Activated T-helper 2 cell treated with anti-CD3 and anti-CD28 coated beads, Interferon-gamma antibody, Interleukin-2, Interleukin-4, amounts not matched to agents 10 μg/mL and 5 μg/mL and 100 μg/mL, durations not matched to agents 14 hours and 24 hours and 36 hours (primary cell): ENCODE data around the gene THRB. TPM values are rescaled to one million over a fixed set of nuclear protein-coding genes. Genes with fewer than 3 reads are reported as not detected.

Experiments used
- DNase-seq: peaks from one replicate; pipeline ENCODE4 v3.0.0; 2021; ENCODE audit warnings: low spot score
- H3K27ac Mint-ChIP-seq: one replicate; pipeline ENCODE4 v1.8.0; 2021; ENCODE audit warnings: mixed read lengths
- H3K27me3 Mint-ChIP-seq: one replicate; pipeline ENCODE4 v1.8.0; 2021; ENCODE audit warnings: low read depth, mixed read lengths
- H3K36me3 Mint-ChIP-seq: one replicate; pipeline ENCODE4 v1.8.0; 2021; ENCODE audit warnings: low read depth, mixed read lengths
- H3K4me1 Mint-ChIP-seq: one replicate; pipeline ENCODE4 v1.8.0; 2021; ENCODE audit warnings: low read depth, mixed read lengths
- H3K4me3 Mint-ChIP-seq: one replicate; pipeline ENCODE4 v1.8.0; 2021; ENCODE audit warnings: low read depth, mild to moderate bottlenecking, moderate library complexity, mixed read lengths
- H3K9me3 Mint-ChIP-seq: one replicate; pipeline ENCODE4 v1.8.0; 2021; ENCODE audit warnings: mixed read lengths
- intact Hi-C: fragments of 100-400 bp; cut with micrococcal nuclease; formaldehyde crosslinking; loops from one replicate; pipeline ENCODE4 v1.15.1; 2023
- total RNA-seq: library from RNA; stranded (reverse); gene quantifications from 2 replicates; pipeline ENCODE4 v1.2.3, GENCODE V29; 2022

The THRB gene
- total RNA-seq, 1 donor from 2014 or later = not detected

DNA sequence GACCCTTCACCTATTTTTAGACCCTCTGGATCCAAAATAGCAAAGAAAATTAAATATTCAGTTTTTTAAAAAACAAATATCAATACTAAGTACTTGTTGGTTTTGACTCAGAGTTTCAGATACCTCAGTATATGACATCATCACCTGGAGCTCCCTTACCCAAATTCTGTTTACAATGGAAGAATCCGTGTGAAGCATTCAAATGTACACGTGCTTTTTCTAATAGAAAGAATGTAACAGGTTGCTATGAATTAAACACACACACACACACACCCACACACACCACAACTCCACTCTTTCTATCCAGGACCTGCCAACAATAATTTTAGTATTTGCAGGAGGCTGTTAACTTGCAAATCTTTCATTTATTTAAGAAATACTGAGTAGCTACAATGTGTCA lies 221.8 kb downstream of the THRB start:
- Mint-ChIP-seq H3K36me3 (no peaks in the 10 kb centered on the region), H3K27ac (no peak overlapping the region), H3K4me1 (no peaks in the 10 kb centered on the region), H3K9me3 (no peaks in the 10 kb centered on the region), H3K27me3 (no peaks in the 10 kb centered on the region), H3K4me3 (no peak overlapping the region)
- no peak for DNase-seq
- intact Hi-C loops = no loop called here

DNA sequence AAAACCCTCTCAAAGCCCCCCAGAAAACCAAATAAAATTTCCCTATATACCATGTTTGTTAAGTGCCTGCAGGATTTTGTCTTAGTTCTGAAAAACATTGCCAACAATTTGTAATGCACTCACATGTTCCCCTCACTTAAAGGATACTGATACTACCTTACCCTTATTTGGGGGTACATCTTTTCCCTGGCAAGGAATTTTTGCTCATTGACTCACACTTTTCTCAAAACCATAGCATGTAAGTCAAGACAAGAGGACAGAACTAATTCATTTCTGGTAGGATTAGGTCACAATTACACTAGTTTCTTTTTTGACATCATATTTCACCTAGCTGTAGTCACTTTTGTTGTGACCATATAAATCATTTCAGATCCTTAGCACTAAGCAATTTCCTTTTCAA lies 222.2 kb downstream of the THRB start:
- intact Hi-C loops = no loop called here
- DNase-seq = no peak
- no peaks in the 10 kb centered on the region for H3K4me1 Mint-ChIP-seq
- H3K36me3 Mint-ChIP-seq = no peaks in the 10 kb centered on the region
- H3K27me3 Mint-ChIP-seq = peaks cover 1% of the 10 kb centered on the region
- no peak overlapping the region for H3K27ac Mint-ChIP-seq
- H3K9me3 Mint-ChIP-seq = no peaks in the 10 kb centered on the region
- no peak overlapping the region for H3K4me3 Mint-ChIP-seq

DNA sequence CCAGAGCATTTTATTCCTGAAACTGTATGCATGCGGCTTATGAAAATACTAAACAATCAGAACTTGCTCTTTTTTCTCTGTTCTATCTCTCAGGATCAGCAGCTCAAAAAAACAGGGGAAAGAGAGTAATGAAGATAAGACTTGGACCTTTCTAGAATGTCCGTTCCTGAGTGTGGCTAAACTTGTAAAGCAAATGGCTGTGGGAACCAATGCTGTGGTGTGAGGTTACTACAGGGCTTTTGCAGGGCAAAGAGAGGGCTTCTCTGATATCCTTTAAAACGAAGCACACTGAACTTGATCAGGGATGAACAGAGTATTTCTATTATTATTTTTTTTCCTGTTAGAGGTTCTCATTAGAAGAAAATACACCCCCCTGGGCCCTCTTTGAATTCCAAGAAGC lies 223.4 kb downstream of the THRB start:
- peaks cover 6% of the 10 kb centered on the region for H3K27me3 Mint-ChIP-seq
- no peaks in the 10 kb centered on the region for H3K9me3 Mint-ChIP-seq

GRCh38 chr3:24270744-24271143 lies 223.9 kb downstream of the THRB start:
- DNase-seq = no peak
- Mint-ChIP-seq H3K9me3 (no peaks in the 10 kb centered on the region), H3K4me1 (no peaks in the 10 kb centered on the region), H3K36me3 (no peaks in the 10 kb centered on the region), H3K4me3 (no peak overlapping the region), H3K27ac (no peak overlapping the region), H3K27me3 (peaks cover 7% of the 10 kb centered on the region)
- intact Hi-C loops = no loop called here

More for the DNA sequence above, 223.4 kb downstream of the THRB start:
- no peak for DNase-seq
- no peaks in the 10 kb centered on the region for H3K36me3 Mint-ChIP-seq
- no peaks in the 10 kb centered on the region for H3K4me1 Mint-ChIP-seq
- H3K27ac Mint-ChIP-seq = no peak overlapping the region
- intact Hi-C loops = no loop called here
- no peak overlapping the region for H3K4me3 Mint-ChIP-seq

- no peaks in the 10 kb centered on the region for H3K9me3 Mint-ChIP-seq
- DNase-seq = no peak
- no peaks in the 10 kb centered on the region for H3K4me1 Mint-ChIP-seq
- no peaks in the 10 kb centered on the region for H3K36me3 Mint-ChIP-seq
- H3K27ac Mint-ChIP-seq = no peak overlapping the region
- intact Hi-C loops = no loop called here
- H3K27me3 Mint-ChIP-seq = peaks cover 7% of the 10 kb centered on the region
- no peak overlapping the region for H3K4me3 Mint-ChIP-seq
Observed at GRCh38 chr3:24270204-24270691, 224.4 kb downstream of the THRB start.

GRCh38 chr3:24264748-24265158 lies 229.9 kb downstream of the THRB start:
- no peak for DNase-seq
- no peak overlapping the region for H3K4me3 Mint-ChIP-seq
- no peaks in the 10 kb centered on the region for H3K9me3 Mint-ChIP-seq
- H3K27ac Mint-ChIP-seq = no peak overlapping the region
- no peaks in the 10 kb centered on the region for H3K4me1 Mint-ChIP-seq
- intact Hi-C loops = loop anchor here (2.0 kb wide), 1 partner anchor 420 kb away; no protein-coding TSS in a partner anchor
- no peaks in the 10 kb centered on the region for H3K36me3 Mint-ChIP-seq
- H3K27me3 Mint-ChIP-seq = peaks cover 10% of the 10 kb centered on the region

GRCh38 chr3:24264011-24264410 lies 230.6 kb downstream of the THRB start:
- H3K4me1 Mint-ChIP-seq = no peaks in the 10 kb centered on the region
- no peak overlapping the region for H3K4me3 Mint-ChIP-seq
- intact Hi-C loops = loop anchor here (2.0 kb wide), 1 partner anchor 421 kb away; no protein-coding TSS in a partner anchor
- no peak for DNase-seq
- no peaks in the 10 kb centered on the region for H3K36me3 Mint-ChIP-seq
- H3K27me3 Mint-ChIP-seq = peaks cover 10% of the 10 kb centered on the region
- H3K9me3 Mint-ChIP-seq = no peaks in the 10 kb centered on the region
- no peak overlapping the region for H3K27ac Mint-ChIP-seq

DNA sequence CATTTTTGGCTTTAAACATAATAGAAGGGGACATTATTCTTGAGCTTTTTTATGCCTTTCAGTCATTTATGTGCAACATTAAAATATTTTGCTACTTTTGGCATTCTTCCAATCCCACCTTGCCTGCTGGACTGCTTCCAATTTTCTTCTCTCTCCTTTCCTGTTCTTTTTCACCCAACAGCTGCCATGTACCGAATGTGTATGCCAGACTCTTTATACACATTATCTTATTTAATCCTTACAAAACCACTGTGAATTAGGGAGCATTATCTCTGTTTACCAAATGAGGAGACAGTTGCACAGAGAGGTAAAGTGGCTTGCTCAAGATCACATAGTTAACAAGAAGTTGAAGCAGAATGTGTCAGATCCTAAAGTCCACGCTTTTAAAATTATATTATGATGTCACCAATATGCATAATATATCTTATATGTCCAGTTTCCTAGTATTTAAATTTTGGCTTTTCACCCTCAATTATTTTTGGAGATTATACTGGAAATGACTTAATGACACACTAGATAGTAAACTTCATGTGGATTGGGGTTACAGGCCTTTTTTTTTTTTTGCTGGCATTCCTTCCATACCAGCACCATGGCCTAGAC lies 231.5 kb downstream of the THRB start:
- no peak for DNase-seq
- no peak overlapping the region for H3K4me3 Mint-ChIP-seq
- no peaks in the 10 kb centered on the region for H3K9me3 Mint-ChIP-seq
- no peaks in the 10 kb centered on the region for H3K36me3 Mint-ChIP-seq
- H3K27ac Mint-ChIP-seq = no peak overlapping the region
- H3K4me1 Mint-ChIP-seq = no peaks in the 10 kb centered on the region
- peaks cover 10% of the 10 kb centered on the region for H3K27me3 Mint-ChIP-seq
- intact Hi-C loops = no loop called here

DNA sequence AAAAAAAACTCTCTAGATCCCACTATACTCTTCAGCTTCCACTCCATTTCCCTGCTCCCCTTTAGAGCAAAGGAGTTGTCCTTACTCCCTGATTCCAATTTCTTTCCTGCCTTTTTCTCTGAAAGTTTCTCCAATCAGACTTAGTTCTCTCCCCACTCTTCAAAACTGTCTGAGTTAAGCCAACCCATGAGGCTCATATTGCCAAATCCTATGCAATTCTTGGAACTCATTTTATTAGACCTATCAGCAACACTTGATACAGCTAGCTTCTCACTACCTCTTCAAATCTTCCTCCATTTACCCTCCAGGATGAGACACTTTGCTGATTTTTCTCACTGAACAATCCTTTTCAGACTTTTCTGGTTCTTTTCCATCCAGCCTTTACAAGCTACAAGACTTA lies 233.1 kb downstream of the THRB start:
- Mint-ChIP-seq H3K27me3 (peaks cover 7% of the 10 kb centered on the region), H3K4me3 (no peak overlapping the region), H3K4me1 (no peaks in the 10 kb centered on the region), H3K27ac (no peak overlapping the region), H3K9me3 (no peaks in the 10 kb centered on the region), H3K36me3 (no peaks in the 10 kb centered on the region)
- intact Hi-C loops = no loop called here
- DNase-seq = no peak

- H3K4me1 Mint-ChIP-seq = no peaks in the 10 kb centered on the region
- no peak overlapping the region for H3K27ac Mint-ChIP-seq
- intact Hi-C loops = no loop called here
- no peak for DNase-seq
- peaks cover 3% of the 10 kb centered on the region for H3K27me3 Mint-ChIP-seq
- H3K36me3 Mint-ChIP-seq = no peaks in the 10 kb centered on the region
- H3K4me3 Mint-ChIP-seq = no peak overlapping the region
- no peaks in the 10 kb centered on the region for H3K9me3 Mint-ChIP-seq
Observed at GRCh38 chr3:24259901-24260512, 234.6 kb downstream of the THRB start.

GRCh38 chr3:24258727-24259600 lies 235.7 kb downstream of the THRB start:
- no peak overlapping the region for H3K4me3 Mint-ChIP-seq
- no peaks in the 10 kb centered on the region for H3K4me1 Mint-ChIP-seq
- DNase-seq = no peak
- no peak overlapping the region for H3K27ac Mint-ChIP-seq
- intact Hi-C loops = no loop called here
- no peaks in the 10 kb centered on the region for H3K36me3 Mint-ChIP-seq
- no peaks in the 10 kb centered on the region for H3K27me3 Mint-ChIP-seq
- H3K9me3 Mint-ChIP-seq = no peaks in the 10 kb centered on the region

DNA sequence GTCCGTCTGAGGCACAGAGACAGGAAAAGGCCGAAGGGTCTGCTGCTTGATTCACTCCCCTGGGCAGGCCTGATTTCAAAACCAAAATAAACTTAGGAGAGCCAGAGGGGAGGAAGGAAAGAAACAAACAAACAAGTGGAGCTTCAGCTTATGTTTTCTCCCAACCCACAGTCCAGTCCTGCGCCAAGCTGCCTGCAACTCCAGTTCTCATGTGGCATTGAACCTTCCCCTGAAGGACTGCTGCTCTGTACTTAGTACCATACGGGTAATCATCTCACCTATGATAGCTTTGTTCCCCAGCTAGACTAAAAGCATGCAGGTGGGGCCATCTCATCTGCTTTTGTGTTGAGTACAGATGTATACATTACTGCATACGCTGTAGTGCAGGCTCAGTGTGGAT lies 236.4 kb downstream of the THRB start:
- Mint-ChIP-seq H3K4me3 (no peak overlapping the region), H3K9me3 (no peaks in the 10 kb centered on the region), H3K27me3 (peaks cover 1% of the 10 kb centered on the region), H3K27ac (no peak overlapping the region), H3K36me3 (no peaks in the 10 kb centered on the region), H3K4me1 (no peaks in the 10 kb centered on the region)
- DNase-seq = no peak
- intact Hi-C loops = no loop called here

DNA sequence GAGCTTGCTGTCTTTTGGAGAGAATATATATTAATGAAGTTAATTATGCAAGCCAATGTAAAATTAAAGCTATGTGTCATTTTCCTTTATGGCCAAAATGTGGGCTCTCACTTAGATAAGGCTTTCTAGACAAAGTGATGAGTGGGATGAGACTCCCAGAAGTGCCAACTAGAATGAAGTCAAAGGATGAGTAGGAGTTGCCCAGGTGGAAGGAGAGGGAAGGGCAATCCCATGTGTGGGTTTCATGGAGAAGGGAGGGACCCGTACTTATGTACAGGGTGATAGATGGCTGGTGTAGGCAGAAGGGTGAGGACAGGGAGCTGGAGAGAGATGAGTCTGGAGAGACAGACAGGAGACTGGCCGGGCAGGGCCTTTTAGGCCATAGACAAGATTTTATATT lies 239.2 kb downstream of the THRB start:
- Mint-ChIP-seq H3K4me1 (no peaks in the 10 kb centered on the region), H3K27ac (no peak overlapping the region), H3K9me3 (no peaks in the 10 kb centered on the region), H3K36me3 (no peaks in the 10 kb centered on the region), H3K4me3 (no peak overlapping the region), H3K27me3 (peaks cover 2% of the 10 kb centered on the region)
- intact Hi-C loops = no loop called here
- DNase-seq = no peak
